Right atrium auricular region (tissue), 2 donors: ENCODE measurements around the gene BMPR1A. TPM values are rescaled to one million over a fixed set of nuclear protein-coding genes. Genes with fewer than 3 reads are reported as not detected.
A peak's percentile ranks its signal among the peaks of the same experiment; 100 is the strongest.

Experiments
- DNase-seq: peaks from one replicate; pipeline ENCODE4 v3.0.0-alpha.2; 2019; ENCODE audit warnings: low spot score
- H3K27ac ChIP-seq, 2 donors: fragments of 200-600 bp; sonication (generic); 1 replicate in 1 of 2; 2 replicates in 1 of 2; pipeline ENCODE4 v1.5.1; 2016 to 2019
- H3K27me3 ChIP-seq, 2 donors: fragments of 200-600 bp; sonication (generic); one replicate each; pipeline versions ENCODE4 v1.5.1 to v1.6.0; 2017 to 2019
- H3K36me3 ChIP-seq: fragments of 200-600 bp; sonication (generic); one replicate; pipeline ENCODE4 v1.5.1; 2016
- H3K4me1 ChIP-seq, 2 donors: fragments of 200-600 bp; sonication (generic); one replicate each; pipeline versions ENCODE4 v1.5.1 to v1.6.0; 2017 to 2019
- H3K4me3 ChIP-seq, 2 donors: fragments of 200-600 bp; sonication (generic); 1 replicate in 1 of 2; 2 replicates in 1 of 2; pipeline ENCODE4 v1.5.1; 2017 to 2019; ENCODE audit warnings: mild to moderate bottlenecking in 1 of 2, moderate library complexity in 1 of 2
- H3K9me3 ChIP-seq, 2 donors: fragments of 200-600 bp; sonication (generic); one replicate each; pipeline ENCODE4 v1.5.1; 2019
- total RNA-seq, 2 donors: library from RNA; depleted of rRNA; stranded (reverse); fragments of >200 nt; gene quantifications; one replicate each; pipeline ENCODE4 v1.1.0, GENCODE V29; 2016
- TF ChIP-seq, protein P1 (sequence below), 2 donors: fragments of 200-600 bp; sonication (generic); IDR thresholded peaks; one replicate each; pipeline ENCODE4 v1.5.1; 2019; ENCODE audit warnings: antibody characterized with exemption in 2 of 2

The BMPR1A gene
- total RNA-seq, 2 donors from 2014 or later: 28.6 to 41.2 TPM

DNA sequence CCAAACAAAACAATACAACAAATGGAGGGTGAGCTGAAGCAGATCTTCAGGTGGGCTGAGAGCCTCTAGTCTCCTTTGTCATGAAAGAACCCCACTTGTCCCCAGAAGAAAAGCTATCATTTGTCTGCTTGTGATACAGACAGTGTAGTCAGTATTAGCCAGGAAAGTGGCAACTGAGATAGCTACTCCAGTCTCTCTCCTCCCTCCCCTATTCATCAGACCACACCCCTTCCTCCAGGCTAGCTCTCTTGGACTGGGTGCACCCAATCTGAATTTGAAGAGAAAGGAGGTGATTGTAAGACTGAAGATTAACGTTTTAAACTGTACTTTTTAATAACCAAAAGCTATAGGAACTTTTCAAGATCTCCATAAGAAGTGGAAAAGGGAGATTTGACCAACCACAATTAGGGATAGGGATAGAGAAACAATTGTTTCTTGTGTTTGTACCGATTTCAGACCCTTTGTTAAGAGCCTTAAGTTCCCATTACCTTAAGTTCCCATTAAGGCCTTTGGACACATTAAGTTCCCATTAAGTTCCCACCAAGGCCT, 14.1 kb downstream of the BMPR1A start:
- TF ChIP-seq, protein P1, sequence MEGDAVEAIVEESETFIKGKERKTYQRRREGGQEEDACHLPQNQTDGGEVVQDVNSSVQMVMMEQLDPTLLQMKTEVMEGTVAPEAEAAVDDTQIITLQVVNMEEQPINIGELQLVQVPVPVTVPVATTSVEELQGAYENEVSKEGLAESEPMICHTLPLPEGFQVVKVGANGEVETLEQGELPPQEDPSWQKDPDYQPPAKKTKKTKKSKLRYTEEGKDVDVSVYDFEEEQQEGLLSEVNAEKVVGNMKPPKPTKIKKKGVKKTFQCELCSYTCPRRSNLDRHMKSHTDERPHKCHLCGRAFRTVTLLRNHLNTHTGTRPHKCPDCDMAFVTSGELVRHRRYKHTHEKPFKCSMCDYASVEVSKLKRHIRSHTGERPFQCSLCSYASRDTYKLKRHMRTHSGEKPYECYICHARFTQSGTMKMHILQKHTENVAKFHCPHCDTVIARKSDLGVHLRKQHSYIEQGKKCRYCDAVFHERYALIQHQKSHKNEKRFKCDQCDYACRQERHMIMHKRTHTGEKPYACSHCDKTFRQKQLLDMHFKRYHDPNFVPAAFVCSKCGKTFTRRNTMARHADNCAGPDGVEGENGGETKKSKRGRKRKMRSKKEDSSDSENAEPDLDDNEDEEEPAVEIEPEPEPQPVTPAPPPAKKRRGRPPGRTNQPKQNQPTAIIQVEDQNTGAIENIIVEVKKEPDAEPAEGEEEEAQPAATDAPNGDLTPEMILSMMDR (IDR thresholded peaks at IDR 0.05): no peak

DNA sequence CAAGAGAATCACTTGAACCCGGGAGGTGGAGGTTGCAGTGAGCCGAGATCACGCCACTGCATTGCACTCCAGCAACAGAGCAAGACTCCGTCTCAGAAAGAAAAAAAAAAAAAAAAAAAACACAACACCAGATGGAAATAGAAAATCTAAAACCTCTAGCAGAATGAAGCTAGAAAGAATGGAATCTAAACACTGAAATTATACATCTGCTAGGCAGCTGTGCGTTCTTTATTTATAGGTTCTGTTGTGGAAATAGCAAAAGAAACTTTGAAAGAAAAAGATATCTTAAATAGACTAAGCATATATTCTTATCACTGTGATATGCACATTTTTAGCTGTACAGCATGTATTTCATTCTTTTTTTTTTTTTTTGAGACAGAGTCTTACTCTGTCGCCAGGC, 17.1 kb downstream of the BMPR1A start:
- Histone ChIP-seq H3K4me3 (no peak overlapping the region), H3K36me3 (no peaks in the 10 kb centered on the region), H3K9me3 (no peaks in the 10 kb centered on the region), H3K27ac (no peak overlapping the region), H3K4me1 (peaks cover 0 to 33% of the 10 kb centered on the region in 2 donors), H3K27me3 (no peaks in the 10 kb centered on the region)
- TF ChIP-seq, protein P1 (IDR thresholded peaks at IDR 0.05): no peak
- no peak for DNase-seq

More for the DNA sequence above, 14.1 kb downstream of the BMPR1A start:
- no peak for DNase-seq
- H3K36me3 ChIP-seq: no peaks in the 10 kb centered on the region
- no peak overlapping the region for H3K27ac ChIP-seq
- peaks cover 0 to 40% of the 10 kb centered on the region in 2 donors for H3K4me1 ChIP-seq
- no peaks in the 10 kb centered on the region for H3K9me3 ChIP-seq
- no peak overlapping the region for H3K4me3 ChIP-seq
- H3K27me3 ChIP-seq: no peaks in the 10 kb centered on the region

DNA sequence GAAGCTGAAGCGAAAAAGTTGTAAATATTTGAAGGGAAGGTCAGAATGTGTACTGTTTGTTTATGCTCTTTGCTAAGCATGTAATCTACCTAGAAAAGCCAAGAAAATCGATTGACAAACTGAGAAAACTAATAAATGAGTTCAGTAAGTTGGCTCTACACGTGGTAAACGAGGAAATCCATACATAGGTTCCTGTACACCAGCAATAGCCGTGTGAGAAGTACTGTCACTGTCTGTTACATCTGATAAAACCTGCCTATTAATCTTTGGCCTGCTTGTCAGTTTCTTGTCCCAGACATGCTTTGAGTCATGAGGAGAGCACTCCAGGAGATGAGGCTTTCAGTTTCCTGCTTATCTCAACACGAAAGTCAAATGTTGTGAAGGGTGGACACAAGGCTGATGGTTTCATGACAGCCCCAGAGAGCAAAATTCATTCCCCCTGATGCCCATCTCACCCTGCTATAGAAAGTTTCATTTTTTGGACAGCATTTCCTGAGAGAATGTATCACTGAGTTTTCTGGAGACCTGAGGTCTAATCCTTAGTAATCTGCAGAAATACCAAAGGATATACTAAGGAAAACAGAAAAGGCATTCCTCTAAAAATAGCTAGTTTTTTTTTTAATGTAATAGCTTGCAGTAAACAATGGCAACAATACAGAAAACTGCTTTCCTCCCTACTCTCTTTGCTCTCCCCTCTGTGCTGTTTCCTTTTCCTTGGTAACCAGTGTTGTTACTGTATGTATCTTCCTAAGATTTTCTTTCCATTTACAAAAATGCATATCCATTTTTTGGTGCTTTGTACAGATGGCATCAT, 18.8 kb downstream of the BMPR1A start:
- no peaks in the 10 kb centered on the region for H3K36me3 ChIP-seq
- no peaks in the 10 kb centered on the region for H3K9me3 ChIP-seq
- no peak for DNase-seq
- peaks cover 0 to 26% of the 10 kb centered on the region in 2 donors for H3K4me1 ChIP-seq
- H3K27ac ChIP-seq: peak overlapping the region in 1 of 2 donors; percentile 28
- no peaks in the 10 kb centered on the region for H3K27me3 ChIP-seq
- TF ChIP-seq, protein P1 (IDR thresholded peaks at IDR 0.05): no peak
- no peak overlapping the region for H3K4me3 ChIP-seq

DNA sequence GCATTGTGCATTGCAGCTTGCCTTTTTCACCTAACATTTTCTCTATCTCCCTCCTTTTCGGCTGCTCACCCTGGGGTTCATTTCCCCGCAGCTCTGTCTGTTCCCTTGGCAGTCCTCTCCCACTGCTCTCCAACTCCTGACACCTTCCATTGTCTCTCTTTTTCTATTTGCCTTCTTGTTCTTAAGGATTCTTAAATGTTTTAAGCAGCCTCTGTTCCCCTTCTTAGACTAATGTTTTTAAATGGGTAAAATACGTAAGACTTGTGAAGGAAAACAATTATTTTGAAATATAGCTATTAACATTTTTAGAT, 19.4 kb downstream of the BMPR1A start:
- Histone ChIP-seq H3K27me3 (no peaks in the 10 kb centered on the region), H3K36me3 (no peaks in the 10 kb centered on the region), H3K27ac (peak overlapping the region in 1 of 2 donors; percentile 28), H3K4me3 (no peak overlapping the region), H3K9me3 (no peaks in the 10 kb centered on the region), H3K4me1 (peaks cover 0 to 20% of the 10 kb centered on the region in 2 donors)
- DNase-seq: no peak
- TF ChIP-seq, protein P1 (IDR thresholded peaks at IDR 0.05): no peak

DNA sequence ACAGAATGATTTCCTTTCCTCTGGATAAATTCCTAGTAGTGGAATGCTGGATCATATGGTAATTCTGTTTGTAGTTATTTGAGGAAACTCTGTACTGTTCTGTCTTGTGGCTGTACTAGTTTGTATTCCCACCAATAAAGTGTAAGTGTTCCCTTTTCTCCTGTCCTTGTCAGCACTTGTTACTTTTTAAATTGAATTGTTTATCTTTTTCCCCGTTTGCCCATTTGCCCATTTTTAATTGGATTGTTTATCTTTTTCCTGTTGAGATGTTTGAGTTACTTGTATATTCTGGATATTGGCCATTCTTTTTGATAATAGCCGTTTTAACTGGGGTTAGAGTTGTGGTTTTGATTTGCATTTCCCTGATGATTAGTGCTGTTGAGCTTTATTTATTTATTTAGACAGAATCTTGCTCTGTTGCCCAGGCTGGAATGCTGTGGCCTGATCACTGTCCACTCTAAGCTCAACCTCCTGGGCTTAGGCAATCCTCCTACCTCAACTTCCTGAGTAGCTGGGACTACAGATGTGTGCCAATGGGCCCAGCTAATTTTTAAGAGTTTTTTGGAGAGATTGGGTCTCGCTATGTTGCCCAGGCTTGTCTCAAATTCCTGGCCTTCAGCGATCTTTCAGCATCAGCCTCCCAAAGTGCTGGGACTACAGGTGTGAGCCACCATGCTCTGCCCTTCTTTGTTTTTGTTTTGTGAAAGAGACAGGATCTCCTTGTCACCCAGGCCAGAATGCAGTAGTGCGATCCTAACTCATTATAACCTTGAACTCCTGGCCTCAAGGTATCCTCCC, 23.0 kb downstream of the BMPR1A start:
- no peak overlapping the region for H3K27ac ChIP-seq
- peaks cover 0 to 32% of the 10 kb centered on the region in 2 donors for H3K4me1 ChIP-seq
- H3K9me3 ChIP-seq: no peaks in the 10 kb centered on the region
- TF ChIP-seq, protein P1 (IDR thresholded peaks at IDR 0.05): no peak
- no peaks in the 10 kb centered on the region for H3K36me3 ChIP-seq
- no peaks in the 10 kb centered on the region for H3K27me3 ChIP-seq
- no peak overlapping the region for H3K4me3 ChIP-seq
- no peak for DNase-seq
